Measurements from ENCODE around the gene ARL13A.
"Not testable (repeated sequence)": the region's sequence is repeated elsewhere in the genome, so short reads cannot be mapped to it uniquely, and the experiment has no call there.

Gene ARL13A

DNA sequence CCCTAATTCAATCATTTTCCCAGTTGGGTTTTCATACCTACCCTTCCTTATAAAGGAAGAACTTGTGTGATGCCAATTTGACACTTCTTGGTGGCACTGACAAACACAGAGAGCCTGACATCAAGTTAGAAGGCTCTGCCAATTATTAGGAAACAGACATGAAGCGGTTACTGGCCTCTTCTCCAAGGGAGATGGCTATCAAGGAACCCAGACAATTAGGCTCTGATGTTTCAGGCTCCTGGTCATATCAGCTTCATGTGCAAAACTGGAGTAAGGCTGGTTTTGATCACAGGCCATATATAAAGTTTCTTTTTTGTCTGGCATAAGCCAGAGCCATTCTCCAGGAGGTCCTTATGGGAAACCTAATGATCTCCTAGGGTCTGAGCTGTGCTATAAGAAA is 428 bp downstream of the ARL13A start:
- no peak for DNase-seq (ENCODE audit: low spot score)
- Histone ChIP-seq H3K4me3 (no peak overlapping the region), H3K27ac (no peak overlapping the region)
- TF ChIP-seq, protein P1, sequence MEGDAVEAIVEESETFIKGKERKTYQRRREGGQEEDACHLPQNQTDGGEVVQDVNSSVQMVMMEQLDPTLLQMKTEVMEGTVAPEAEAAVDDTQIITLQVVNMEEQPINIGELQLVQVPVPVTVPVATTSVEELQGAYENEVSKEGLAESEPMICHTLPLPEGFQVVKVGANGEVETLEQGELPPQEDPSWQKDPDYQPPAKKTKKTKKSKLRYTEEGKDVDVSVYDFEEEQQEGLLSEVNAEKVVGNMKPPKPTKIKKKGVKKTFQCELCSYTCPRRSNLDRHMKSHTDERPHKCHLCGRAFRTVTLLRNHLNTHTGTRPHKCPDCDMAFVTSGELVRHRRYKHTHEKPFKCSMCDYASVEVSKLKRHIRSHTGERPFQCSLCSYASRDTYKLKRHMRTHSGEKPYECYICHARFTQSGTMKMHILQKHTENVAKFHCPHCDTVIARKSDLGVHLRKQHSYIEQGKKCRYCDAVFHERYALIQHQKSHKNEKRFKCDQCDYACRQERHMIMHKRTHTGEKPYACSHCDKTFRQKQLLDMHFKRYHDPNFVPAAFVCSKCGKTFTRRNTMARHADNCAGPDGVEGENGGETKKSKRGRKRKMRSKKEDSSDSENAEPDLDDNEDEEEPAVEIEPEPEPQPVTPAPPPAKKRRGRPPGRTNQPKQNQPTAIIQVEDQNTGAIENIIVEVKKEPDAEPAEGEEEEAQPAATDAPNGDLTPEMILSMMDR (IDR thresholded peaks at IDR 0.05): no peak

DNA sequence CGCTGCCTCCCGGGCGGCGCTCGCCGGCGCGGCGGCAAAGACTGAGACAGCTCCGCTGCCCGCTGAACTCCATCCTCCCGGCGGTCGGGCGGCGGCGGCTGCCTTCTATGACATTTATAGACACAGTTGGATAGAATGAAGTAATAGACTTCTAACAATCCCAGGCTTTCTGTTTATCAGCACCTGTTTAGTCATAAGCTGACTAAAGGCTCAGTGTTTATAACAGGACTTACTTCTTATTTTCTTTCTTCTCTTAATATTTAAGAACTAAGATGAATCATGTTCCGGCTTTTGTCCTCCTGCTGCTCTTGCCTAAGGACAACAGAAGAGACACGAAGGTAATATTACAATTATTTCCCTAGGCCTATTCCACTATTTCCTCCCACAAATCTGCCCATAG is 3.9 kb downstream of the ARL13A start:
- DNase-seq (ENCODE audit: low spot score): no peak
- TF ChIP-seq, protein P1 (IDR thresholded peaks at IDR 0.05): no peak
- no peak overlapping the region for H3K27ac ChIP-seq
- no peak overlapping the region for H3K4me3 ChIP-seq

DNA sequence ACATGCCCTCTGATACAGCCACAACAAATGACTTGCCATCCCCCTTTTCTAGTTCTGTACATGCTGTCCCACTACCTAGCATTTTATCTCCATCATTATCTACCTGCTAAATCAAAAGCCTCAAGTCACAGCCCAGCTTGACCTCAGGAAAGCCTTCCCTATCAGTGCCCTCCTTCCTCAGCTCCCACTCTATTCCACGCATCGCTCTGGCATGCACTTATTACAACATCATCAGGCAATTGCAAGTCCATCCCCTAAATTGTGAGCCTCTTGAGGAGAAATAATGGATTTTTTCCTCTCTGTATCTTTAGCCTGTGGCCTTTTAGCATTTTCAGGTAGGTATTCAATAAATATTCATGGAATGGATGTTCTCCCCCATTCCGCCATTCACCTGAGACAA is 5.7 kb downstream of the ARL13A start:
- H3K4me3 ChIP-seq: no peak overlapping the region
- TF ChIP-seq, protein P1 (IDR thresholded peaks at IDR 0.05): no peak
- no peak overlapping the region for H3K27ac ChIP-seq
- DNase-seq (ENCODE audit: low spot score): no peak

DNA sequence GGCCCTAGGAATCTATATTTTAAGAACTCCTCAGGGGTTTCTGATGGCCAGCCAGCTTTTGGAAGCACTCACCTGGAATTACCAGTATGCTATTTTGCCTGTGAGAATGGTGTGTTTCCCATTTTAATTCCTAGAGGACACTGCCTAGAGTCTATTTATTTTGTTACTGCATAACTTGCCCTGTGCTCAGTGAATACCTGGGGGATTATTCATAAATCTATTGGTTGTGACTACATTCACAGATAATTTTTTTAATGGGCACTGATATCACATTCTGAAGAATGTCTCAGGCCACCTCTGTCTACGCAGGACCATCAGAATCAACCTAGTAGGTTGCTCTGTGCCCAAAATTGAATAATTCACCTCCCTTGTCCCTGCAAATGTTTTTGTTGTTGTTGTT is 6.7 kb downstream of the ARL13A start:
- no peak for DNase-seq (ENCODE audit: low spot score)
- TF ChIP-seq, protein P1 (IDR thresholded peaks at IDR 0.05): no peak
- H3K27ac ChIP-seq: no peak overlapping the region
- no peak overlapping the region for H3K4me3 ChIP-seq

DNA sequence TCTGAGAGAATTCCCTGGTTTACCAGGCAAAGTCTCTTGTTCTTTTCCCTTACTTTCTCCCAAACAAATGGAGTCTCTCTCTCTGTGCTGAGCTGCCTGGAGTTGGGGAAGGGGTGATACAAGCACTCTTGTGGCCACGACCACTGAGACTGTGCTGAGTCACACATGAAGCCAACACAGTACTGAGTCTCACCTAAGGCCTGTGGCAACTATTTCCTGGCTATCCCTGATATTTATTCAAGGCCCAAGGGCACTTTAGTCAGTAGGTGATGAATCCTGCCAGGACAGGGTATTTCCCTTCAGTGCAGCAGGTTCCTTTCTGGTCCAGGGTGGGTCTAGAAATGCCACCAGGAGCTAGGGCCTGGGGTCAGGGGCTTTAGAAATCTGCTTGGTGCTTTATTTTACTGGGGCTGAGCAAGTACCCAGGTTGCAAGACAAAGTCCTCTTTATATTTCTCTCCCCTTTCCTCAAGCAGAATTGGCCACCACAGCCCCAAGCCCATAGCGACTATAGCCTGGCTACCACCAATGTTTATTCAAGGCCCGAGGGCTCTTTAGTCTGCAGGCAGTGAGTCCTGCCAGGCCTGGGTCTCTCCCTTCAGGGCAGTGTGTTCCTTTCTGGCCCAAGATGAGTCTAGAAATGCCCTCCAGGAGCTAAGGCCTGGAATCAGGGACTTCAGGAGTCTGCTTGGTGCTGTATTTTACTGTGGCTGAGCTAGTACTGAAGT is 10.5 kb downstream of the ARL13A start:
- no peak overlapping the region for H3K4me3 ChIP-seq
- DNase-seq (ENCODE audit: low spot score): no peak
- H3K27ac ChIP-seq: no peak overlapping the region
- TF ChIP-seq, protein P1 (IDR thresholded peaks at IDR 0.05): no peak

DNA sequence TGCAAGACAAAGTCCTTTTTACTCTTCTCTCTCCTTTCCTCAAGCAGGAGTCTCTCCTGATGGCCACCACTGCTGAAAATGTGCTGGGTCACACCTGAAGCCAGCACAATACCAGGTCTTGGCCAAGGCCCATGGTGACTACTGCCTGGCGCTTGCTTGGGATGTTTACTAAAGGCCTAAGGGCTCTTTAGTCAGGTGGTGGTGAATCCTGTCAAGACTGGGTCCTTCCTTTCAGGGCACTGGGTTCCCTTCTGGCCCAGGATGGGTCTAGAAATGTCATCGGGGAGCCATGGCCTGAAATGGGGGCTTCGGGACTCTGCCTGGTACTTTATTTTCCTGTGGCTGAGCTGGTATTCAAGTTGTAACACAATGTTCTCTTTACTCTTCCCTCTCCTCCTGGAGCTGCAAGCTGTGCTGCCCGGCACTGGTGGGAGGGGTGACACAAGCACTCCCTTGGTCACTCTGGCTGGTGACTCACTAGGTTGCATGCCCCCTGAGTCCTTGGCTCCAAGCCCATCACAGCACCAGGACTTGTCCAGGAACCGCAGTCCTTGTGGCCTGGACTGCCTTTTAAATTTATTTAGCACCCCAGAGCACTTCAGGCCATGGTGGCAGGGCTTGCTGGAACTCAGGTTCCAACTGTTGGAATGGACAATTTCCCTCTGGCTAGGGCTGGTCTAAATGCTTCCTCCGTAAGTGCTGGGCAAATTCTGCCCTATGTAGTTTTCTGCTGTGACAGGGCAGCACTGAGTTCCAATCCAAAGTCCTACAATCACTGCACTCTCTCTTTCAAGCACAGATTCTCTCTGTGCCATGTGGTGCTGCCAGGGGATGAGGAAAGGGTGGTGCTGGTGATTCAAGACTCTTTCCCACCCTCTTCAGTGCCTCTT is 11.3 kb downstream of the ARL13A start:
- no peak overlapping the region for H3K27ac ChIP-seq
- H3K4me3 ChIP-seq: no peak overlapping the region
- DNase-seq (ENCODE audit: low spot score): no peak
- TF ChIP-seq, protein P1 (IDR thresholded peaks at IDR 0.05): no peak

DNA sequence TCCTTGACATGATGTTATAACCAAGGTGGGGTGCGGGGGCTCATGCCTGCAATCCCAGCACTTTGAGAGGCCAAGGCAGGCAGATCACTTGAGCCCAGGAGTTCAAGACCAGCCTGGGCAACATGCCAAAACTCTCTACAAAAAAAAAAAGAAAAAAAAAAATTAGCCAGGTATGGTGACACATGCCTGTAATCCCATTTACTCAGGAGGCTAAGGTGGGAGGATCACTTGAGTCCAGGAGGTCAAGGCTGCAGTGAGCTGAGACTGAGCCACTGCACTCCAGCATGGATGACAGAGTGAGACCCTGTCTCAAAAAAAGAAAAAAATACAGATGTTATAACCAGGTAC is 12.0 kb downstream of the ARL13A start:
- DNase-seq (ENCODE audit: low spot score); H3K27ac ChIP-seq; H3K4me3 ChIP-seq: not testable (repeated sequence)
